Left cardiac atrium (tissue), 4 donors: ENCODE data around the gene TBC1D8. TPM values are rescaled to one million over a fixed set of nuclear protein-coding genes. Genes with fewer than 3 reads are reported as not detected.

Experiments
- ATAC-seq, 2 donors: fragments of 200-7000 bp; cut with Tn5 transposase; one replicate each; pipeline ENCODE4 v1.9.1; 2020; ENCODE audit warnings: mild to moderate bottlenecking in 2 of 2, moderate library complexity in 2 of 2
- DNase-seq: peaks from one replicate; pipeline ENCODE4 v3.0.0-alpha.2; 2020
- intact Hi-C, 2 donors: fragments of 100-400 bp; cut with DNase I; formaldehyde crosslinking; loops; one replicate each; pipeline versions ENCODE4 v1.14.1 to v1.15.1; 2022 to 2023
- total RNA-seq, 2 donors: library from RNA; stranded (reverse); fragmentation: NEBNext Ultra II Directional; extraction: Animal tissue kit (Norgen Biotek cat#: 25700); gene quantifications; one replicate each; pipeline ENCODE4 v1.2.1, GENCODE V29; 2021
- donor health status: DM: no; HTN: yes; CAD: no.
- donor health status: DM: no; HTN: yes; CAD: no; lungs with severe emphysema.
- donor health status: DM: yes; HTN: yes; CAD: no.
- donor health status: Dilated cardiomyopathy.

Gene TBC1D8
- total RNA-seq, 2 donors from 2014 or later = 33.4 to 41.2 TPM

- intact Hi-C loops = no loop called here
- ATAC-seq (no peak), DNase-seq (no peak)
These were observed 132.2 kb downstream of the TBC1D8 start for GRCh38 chr2:101018934-101019333.

- DNase-seq (no peak), ATAC-seq (no peak)
- intact Hi-C loops = no loop called here
These were observed 133.8 kb downstream of the TBC1D8 start for GRCh38 chr2:101017371-101017770.

- ATAC-seq = no peak
- intact Hi-C loops = loop anchor here in 1 of 2 donors (5.0 kb wide), 1 partner anchor 138 kb away; the partner anchor contains the start of gene TBC1D8
These were observed 136.8 kb downstream of the TBC1D8 start for GRCh38 chr2:101014264-101014857.

DNA sequence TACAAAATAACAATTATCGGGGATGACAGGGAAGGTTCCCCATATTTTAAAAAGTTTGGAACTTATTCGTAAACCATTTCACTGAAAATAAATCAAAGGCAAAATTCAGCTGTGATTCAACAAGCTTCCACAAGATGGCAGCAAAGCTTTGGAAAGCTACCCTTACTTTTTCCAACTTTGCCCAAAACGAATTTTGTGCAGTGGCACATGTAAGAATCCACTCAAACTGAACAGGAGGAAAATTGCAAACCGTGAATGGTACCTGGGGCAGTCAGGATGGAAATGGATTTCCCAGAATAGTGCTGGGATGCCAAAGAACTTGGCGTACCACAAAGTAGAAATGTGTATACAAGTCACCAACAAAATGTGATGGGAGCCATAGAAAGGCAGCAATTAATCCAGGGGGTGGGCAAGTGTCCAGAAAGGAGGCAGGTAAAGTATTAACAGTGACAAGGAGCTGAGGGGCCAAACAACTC, 138.4 kb downstream of the TBC1D8 start:
- intact Hi-C loops = loop anchor here (2.0 to 5.0 kb wide), 3 partner anchors 140 to 192 kb away; partner anchors contain the start of gene TBC1D8 (in 1 of the 2)
- DNase-seq (no peak), ATAC-seq (peak; percentile 9 to 38)

More at GRCh38 chr2:101014264-101014857, 136.8 kb downstream of the TBC1D8 start:
- DNase-seq = no peak

GRCh38 chr2:101012054-101012705, 139.0 kb downstream of the TBC1D8 start:
- DNase-seq = no peak
- no peak for ATAC-seq
- intact Hi-C loops = loop anchor here (2.0 to 5.0 kb wide), 3 partner anchors 140 to 193 kb away; partner anchors contain the start of gene TBC1D8 (in 1 of the 2)

DNA sequence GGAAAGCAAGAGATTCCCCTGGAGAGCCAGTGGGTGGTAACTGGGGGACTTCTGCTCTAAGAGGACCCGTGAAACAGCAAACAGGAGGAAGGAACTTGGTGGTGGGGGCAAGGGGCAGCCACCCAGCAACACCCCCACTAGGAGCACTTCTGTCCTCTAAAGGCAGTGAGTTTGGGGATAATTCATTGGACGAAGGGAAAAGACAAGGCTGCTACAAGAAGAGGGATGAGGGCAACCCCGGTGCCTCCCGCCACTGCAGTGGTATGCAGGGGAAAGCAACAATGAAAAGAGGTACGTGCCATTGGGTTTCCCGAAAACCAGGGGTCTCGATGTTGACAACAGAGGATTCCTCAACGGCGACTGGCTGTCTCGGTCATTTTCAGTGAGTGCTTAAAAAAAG, 140.0 kb downstream of the TBC1D8 start:
- intact Hi-C loops = loop anchor here in 1 of 2 donors (5.0 kb wide), 1 partner anchor 141 kb away; the partner anchor contains the start of gene TBC1D8
- ATAC-seq (no peak), DNase-seq (no peak)

GRCh38 chr2:101007415-101008345, 143.5 kb downstream of the TBC1D8 start:
- ATAC-seq (no peak), DNase-seq (no peak)
- intact Hi-C loops = no loop called here

GRCh38 chr2:101006065-101006715, 145.0 kb downstream of the TBC1D8 start:
- intact Hi-C loops = no loop called here
- DNase-seq (no peak), ATAC-seq (no peak)

GRCh38 chr2:101004620-101005325, 146.4 kb downstream of the TBC1D8 start:
- DNase-seq (no peak), ATAC-seq (no peak)
- intact Hi-C loops = no loop called here

- intact Hi-C loops = no loop called here
- ATAC-seq (no peak), DNase-seq (no peak)
These were observed 147.9 kb downstream of the TBC1D8 start for GRCh38 chr2:101003278-101003775.

- intact Hi-C loops = no loop called here
- ATAC-seq (peak; percentile 4), DNase-seq (no peak)
These were observed 148.5 kb downstream of the TBC1D8 start for GRCh38 chr2:101002562-101003277.

GRCh38 chr2:101001691-101002561, 149.3 kb downstream of the TBC1D8 start, which contains the start of gene RPL31:
Gene RPL31, plus strand, starts transcription at chr2:101002289. Its CDS starts 413 bp downstream, at chr2:101002702.
- DNase-seq (peak; percentile 98), ATAC-seq (peak; percentile 97 to 98)
- intact Hi-C loops = no loop called here

DNA sequence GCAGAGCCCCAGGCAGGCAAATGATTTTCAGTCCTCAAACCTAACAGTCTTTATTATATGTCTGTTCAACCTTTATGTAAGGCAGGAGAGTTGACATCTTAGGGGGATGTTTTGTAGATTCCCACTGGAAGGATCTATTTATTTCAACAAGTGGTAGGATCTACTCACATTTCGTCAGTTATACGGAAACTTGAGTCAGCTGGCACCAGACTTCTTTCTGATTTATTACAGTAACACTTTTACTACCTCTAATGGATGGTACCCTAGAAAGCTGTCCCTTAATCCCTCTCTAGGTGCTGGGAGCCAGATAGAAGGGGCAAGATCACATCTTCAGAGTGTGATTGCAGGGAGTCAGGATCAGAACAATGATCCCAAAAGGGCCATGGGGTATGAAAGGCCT, 151.2 kb downstream of the TBC1D8 start:
- no peak for ATAC-seq

GRCh38 chr2:100998235-100998573, 153.0 kb downstream of the TBC1D8 start:
- no peak for DNase-seq
- intact Hi-C loops = no loop called here
- no peak for ATAC-seq

More for the DNA sequence above, 151.2 kb downstream of the TBC1D8 start:
- DNase-seq = no peak
- intact Hi-C loops = no loop called here

- DNase-seq (no peak), ATAC-seq (no peak)
- intact Hi-C loops = no loop called here
These were observed 153.5 kb downstream of the TBC1D8 start for GRCh38 chr2:100997509-100998234.
